Bone marrow (tissue), 2 donors: ENCODE data around the gene TMEM42.

Experiments
- DNase-seq, 2 donors: peaks; one replicate each; lab custom pipeline; 2025; lab: John Stamatoyannopoulos, UW

The TMEM42 gene

DNA sequence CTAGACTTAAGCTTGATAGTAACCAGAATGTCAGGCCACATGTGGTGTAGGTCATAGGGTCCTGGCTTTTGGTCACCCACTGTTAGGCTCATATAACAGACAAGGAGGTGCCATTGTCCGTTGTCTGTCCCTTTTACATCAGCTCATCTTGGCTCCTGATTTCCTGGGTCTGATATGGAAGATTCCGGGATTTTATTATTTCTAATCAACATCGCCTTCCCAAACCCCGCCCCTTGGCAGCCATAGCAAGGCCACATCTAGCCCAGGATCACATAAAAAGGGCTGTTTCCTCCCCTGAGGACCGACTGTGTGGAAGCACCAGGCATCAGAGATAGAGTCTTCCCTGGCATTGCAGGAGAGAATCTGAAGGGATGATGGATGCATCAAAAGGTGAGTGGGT, 12.6 kb downstream of the TMEM42 start, which contains the start of gene TGM4:
Gene TGM4, plus strand, starts transcription at position 301 of the 400 bp plus-strand sequence. Its CDS starts 71 bp downstream, at position 372.
- no peak for DNase-seq

GRCh38 chr3:44875596-44875995, 13.9 kb downstream of the TMEM42 start:
- no peak for DNase-seq

DNA sequence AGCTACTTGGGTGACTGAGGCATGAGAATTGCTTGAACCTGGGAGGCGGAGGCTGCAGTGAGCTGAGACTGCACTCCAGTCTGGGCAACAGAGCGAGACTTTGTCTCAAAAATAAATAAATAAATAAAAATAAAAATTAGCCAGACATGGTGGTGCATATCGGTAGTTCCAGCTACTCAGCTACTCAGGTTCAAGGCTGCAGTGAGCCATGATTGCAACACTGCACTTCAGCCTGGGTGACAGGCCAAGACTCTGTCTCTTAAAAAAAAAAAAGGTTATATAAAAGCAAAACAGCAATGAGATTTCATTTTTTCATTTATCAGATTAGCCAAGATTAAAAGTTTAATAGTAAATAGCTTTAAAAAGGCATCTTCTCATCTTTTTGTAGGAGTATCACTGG, 15.6 kb downstream of the TMEM42 start:
- DNase-seq: no peak

- no peak for DNase-seq
These were observed 18.6 kb downstream of the TMEM42 start for GRCh38 chr3:44880284-44880683.

- DNase-seq: no peak
These were observed 21.7 kb downstream of the TMEM42 start for GRCh38 chr3:44883213-44883955.

DNA sequence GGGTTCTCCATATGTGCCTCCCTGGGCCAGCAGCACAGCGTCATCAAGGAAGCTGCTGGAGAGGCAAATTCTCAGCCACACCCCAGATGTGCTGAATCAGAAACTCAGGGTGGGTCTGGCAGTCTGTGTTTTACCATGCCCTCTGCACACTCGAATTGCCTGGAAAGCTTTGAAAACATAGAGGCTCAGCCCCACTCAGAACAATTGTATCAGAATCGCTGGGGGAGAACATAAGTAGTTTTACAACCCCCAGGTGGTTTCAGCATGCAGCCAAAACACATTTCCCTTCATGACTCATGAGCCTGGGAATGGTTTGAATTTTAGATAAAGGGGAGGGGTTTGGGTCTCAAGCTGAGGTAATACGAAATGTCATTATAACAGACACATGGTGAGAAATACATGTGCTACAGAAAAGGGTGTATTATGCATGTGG, 22.3 kb downstream of the TMEM42 start:
- no peak for DNase-seq

DNA sequence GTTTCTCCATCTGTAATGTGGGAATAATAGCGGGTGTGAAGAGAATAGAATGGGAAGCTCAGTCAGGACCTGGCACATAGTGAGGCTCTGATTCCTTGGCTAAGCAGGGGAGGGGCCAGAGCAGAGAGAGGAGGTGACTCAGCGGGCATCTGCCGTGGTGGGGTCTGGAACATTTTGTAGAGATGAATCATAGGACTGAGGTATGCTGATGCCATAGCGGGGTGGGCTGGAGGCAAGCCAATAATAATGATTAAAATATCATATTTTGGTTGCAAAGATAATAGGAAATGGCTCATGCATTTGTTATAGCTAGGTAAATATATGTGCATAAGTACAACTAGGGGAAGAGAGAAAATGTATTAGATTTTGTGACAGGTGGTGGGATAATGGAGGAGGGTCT, 23.9 kb downstream of the TMEM42 start:
- DNase-seq: no peak

DNA sequence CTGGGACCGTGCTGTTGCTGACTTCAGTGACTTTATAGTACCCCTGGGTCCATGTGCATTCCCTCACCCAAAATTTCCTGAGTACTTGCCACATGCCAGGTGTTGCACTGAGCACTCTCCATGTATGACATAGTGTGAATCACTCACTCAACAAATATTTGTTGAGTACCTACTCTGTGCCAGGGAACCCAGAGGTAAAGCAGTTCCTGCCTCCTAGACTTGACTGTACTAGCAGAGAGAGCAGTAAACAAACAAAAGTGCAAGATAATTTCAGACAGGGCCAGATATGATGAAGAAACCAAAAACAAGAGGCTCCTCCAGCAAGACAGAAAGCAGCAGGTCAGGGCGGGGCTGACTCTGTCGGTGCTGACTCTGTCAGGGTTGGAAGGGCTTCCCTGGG, 24.8 kb downstream of the TMEM42 start:
- DNase-seq: no peak

GRCh38 chr3:44887101-44887500, 25.4 kb downstream of the TMEM42 start:
- no peak for DNase-seq

GRCh38 chr3:44890258-44890657, 28.5 kb downstream of the TMEM42 start:
- DNase-seq: no peak

DNA sequence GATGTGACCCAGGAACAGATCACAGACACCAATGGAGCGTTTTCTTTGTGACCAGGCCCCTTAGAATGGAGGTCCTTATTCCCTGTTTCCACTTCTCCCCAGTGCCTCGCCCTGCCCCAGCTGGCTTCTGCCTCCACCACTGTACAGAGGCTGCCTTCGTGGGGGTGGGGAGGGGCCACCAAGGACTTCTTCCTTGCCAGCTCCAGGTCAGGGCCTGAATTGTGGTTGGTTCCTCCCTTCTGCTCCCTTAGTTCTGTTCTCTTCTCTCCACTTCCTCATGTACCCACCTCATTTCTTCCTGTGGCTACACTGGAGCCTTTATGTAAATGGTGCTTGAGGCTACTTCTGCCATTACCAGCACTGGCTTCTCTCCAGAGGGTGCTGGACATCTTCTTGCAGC, 29.1 kb downstream of the TMEM42 start:
- no peak for DNase-seq

GRCh38 chr3:44892689-44893088, 31.0 kb downstream of the TMEM42 start:
- no peak for DNase-seq

- DNase-seq: no peak
These were observed 31.4 kb downstream of the TMEM42 start for GRCh38 chr3:44893097-44893496.

DNA sequence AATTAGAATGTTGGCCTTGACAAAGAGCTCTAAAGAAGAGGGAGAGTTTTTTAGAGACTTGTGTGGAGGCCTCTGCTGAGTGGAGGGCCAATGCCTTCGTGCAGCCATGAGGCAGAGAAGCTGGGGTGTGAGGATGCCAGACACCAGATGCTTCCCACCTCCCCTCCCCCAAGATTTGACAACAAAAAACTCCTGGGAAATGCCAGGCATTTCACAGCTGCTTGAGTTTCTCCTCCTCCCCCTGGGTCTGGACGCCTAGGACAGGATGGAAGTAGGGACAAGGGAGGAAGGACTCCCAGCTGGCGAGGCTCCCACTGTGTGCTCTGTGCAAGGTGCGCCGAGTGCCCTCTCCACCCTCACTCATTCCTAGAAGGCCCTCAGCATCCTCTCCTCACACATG, 32.8 kb downstream of the TMEM42 start:
- DNase-seq: no peak

DNA sequence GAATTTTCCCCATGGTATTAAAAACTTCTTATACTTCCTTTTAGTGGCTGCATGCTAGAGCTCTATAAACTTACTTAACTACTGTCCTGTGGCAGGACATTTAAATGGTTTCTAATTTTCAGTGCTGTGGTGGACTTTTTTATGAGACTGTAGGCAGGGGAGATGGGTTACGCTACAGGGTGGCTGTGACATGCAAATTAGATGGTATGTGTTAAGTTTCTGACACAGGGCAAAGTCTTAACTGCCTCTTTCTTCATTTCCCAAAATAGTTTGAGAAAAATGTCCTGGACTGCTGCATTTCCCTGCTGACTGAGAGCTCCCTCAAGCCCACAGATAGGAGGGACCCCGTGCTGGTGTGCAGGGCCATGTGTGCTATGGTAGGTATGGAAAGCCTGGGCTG, 34.7 kb downstream of the TMEM42 start:
- no peak for DNase-seq

GRCh38 chr3:44899683-44900367, 38.1 kb downstream of the TMEM42 start:
- no peak for DNase-seq

- DNase-seq: no peak
These were observed 40.9 kb downstream of the TMEM42 start for GRCh38 chr3:44902628-44903027.

DNA sequence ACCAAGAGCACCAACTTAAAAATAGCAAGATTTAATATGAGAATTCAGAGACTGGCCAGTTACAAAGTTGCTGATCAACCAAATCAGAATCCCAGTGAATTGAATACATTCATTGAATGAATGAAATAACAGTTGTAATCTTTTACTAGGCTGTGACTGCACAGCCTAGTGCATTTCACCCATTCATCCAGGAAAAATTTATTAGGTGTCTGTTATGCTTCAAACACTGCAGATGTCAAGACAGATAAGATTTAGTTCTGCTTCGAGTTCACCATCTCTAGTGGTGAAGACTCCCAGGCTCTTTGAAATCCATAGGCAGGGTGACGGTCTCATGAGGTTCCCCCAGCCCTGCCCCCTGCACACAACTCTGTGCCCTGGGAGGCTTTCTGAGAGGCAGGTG, 41.6 kb downstream of the TMEM42 start:
- DNase-seq: no peak

GRCh38 chr3:44903751-44904150, 42.0 kb downstream of the TMEM42 start:
- no peak for DNase-seq

DNA sequence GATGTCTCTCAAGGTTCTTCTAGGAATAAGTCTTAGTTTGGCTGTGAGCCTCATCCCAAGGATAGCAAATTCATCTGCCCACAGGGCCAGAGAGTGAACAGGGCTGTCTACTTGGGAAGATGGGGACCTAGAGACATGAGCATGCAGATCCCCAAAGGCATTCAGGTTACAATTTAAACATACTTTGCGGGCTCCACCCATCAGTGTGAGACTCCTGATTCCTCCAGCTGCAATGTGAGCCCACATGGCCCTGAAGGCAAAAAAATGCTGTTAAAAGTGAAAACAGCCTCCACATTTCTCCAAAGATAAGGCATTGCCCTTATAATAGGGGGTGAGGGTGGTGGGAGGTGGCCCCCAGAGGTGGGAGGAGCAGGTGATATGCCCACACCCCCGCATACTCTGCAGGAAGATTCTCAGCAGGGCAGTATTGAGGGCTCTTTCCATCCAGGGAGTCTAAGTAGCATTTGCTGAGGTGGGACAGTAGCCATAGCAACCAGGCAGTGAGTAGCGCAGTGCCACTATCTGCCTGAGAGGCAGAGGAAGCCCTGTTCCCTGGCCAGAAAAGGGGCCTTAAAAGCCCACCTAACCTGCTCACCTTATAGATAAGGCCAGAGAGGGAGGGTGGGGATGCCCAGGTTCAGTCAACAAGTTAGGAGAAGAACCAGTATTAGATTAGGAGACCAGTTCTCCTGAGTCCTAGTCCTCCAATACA, 43.9 kb downstream of the TMEM42 start:
- DNase-seq: no peak

DNA sequence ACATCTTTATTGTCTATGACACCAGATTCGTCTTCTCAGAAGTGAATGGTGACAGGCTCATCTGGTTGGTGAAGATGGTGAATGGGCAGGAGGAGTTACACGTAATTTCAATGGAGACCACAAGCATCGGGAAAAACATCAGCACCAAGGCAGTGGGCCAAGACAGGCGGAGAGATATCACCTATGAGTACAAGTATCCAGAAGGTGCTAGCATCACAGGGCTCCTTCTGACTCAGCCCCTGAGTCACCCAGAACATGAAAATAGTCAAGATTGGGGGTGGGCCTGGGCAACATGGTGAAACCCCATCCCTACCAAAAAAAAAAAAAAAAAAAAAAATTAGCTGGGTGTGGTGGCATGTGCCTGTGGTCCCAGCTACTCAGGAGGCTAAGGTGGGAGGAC, 45.3 kb downstream of the TMEM42 start:
- DNase-seq: no peak

GRCh38 chr3:44907612-44908011, 45.9 kb downstream of the TMEM42 start:
- no peak for DNase-seq

DNA sequence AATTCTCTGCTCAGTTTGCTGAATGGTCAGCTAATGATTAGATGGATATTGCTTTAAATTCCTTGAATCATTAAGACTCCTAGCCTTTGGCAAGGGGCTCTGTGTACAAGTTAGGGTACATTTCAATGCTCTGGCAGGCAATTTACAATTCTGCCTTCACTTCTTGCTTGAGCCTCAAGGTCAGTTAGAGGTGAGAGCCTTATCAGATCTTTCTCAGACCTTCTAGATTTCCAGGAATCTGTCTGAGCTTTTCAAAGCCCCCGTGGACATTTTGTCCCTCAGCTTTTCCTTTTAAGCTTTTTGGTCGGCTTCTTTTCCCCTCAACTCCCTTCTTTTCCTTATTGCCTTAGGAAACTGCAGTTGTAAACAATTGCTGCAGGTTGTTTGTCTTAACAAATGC, 47.4 kb downstream of the TMEM42 start:
- DNase-seq: no peak
